NCI-H526 treated with DMSO at 0.1 percent for 48 hours (cell line): ENCODE measurements around the gene BICD2.
"Not testable (repeated sequence)": the region's sequence is repeated elsewhere in the genome, so short reads cannot be mapped to it uniquely, and the experiment has no call there.

Source experiments
- DNase-seq: peaks from one replicate; lab custom pipeline; 2025; lab: John Stamatoyannopoulos, UW

The BICD2 gene

GRCh38 chr9:92764381-92764987, at the start of gene BICD2:
BICD2 (minus strand) TSS chr9:92764833; CDS start chr9:92764744, 89 bp downstream.
- no peak for DNase-seq

GRCh38 chr9:92809629-92810326, 45.1 kb upstream of the BICD2 start:
- not testable (repeated sequence) for DNase-seq

- DNase-seq: peak; percentile 36
Observed at GRCh38 chr9:92808726-92809451, 44.3 kb upstream of the BICD2 start.

GRCh38 chr9:92807757-92808725, 43.4 kb upstream of the BICD2 start:
- peak; percentile 3 for DNase-seq

- DNase-seq: no peak
Observed at GRCh38 chr9:92807031-92807756, 42.6 kb upstream of the BICD2 start.

- no peak for DNase-seq
Observed at GRCh38 chr9:92804727-92805126, 40.1 kb upstream of the BICD2 start.

GRCh38 chr9:92798358-92798757, 33.7 kb upstream of the BICD2 start:
- no peak for DNase-seq

- not testable (repeated sequence) for DNase-seq
Observed at GRCh38 chr9:92796337-92796804, 31.7 kb upstream of the BICD2 start.

GRCh38 chr9:92795598-92796336, 31.1 kb upstream of the BICD2 start:
- peak; percentile 10 for DNase-seq

- DNase-seq: no peak
Observed at GRCh38 chr9:92795000-92795399, 30.4 kb upstream of the BICD2 start.

- DNase-seq: no peak
Observed at GRCh38 chr9:92794426-92794825, 29.8 kb upstream of the BICD2 start.

GRCh38 chr9:92790542-92791527, 26.2 kb upstream of the BICD2 start:
- peak; percentile 24 for DNase-seq

- DNase-seq: no peak
Observed at GRCh38 chr9:92786298-92786697, 21.7 kb upstream of the BICD2 start.

GRCh38 chr9:92781899-92782298, 17.3 kb upstream of the BICD2 start:
- DNase-seq: no peak

GRCh38 chr9:92780206-92780605, 15.6 kb upstream of the BICD2 start:
- no peak for DNase-seq

GRCh38 chr9:92775466-92775865, 10.8 kb upstream of the BICD2 start:
- DNase-seq: no peak

GRCh38 chr9:92774274-92774673, 9.6 kb upstream of the BICD2 start:
- DNase-seq: no peak

GRCh38 chr9:92773810-92774209, 9.2 kb upstream of the BICD2 start:
- no peak for DNase-seq

GRCh38 chr9:92771309-92771708, 6.7 kb upstream of the BICD2 start:
- DNase-seq: no peak
